Measurements from ENCODE around the gene ENGASE.

Gene ENGASE

DNA sequence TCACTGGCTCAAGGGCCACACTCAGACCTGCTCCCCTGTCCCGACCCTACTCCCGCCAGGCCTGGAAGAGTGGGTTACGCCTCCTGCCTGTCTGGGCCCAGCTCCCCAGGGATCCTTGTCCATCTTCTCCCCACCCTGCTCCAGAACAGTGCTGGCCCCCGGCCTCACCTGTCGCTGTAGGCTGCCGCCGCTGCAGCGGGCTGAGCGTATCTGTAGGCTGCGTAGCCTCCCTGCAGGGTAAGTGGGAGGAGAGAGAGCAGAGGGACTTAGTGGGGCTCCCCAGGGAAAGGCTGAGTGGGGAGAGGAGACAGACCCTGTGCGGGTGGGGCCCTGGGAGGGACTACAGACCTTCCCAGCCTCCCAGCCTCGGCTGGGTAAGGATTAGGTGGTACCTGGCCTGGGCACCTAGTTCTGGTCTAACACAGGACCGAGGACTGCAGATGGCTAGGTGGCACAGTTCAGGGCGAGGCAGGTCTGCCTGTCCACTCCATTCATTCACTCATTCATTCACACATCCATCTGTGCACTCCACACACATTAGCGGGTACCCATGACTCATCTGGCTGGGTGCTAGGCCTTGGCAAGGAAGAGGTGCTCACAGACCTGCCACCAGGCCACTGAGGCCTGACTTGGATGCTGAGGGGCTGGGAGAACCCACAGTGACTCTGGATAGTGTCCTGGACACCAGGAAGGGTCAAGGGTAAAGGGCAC is 20.9 kb downstream of the ENGASE start:
- no peak for DNase-seq

DNA sequence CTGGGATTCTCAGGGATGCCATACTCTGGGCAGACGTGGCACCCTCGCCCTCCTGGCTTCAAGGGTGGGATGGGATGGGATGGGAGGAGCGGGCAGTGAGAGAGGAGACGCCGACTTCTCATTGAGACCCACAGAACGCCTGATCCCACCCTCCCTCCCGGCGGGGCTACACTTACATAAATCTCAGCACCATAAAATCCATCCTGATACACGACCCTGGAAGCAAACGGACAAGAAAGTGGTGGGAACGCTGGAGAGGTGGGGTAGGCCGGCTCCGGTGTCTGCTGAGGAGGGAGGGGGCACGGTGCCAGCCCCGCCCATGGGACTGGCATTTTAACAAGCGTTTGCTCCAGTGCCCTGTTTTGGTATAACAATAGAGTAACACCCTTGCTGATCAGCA is 21.9 kb downstream of the ENGASE start:
- no peak for DNase-seq

DNA sequence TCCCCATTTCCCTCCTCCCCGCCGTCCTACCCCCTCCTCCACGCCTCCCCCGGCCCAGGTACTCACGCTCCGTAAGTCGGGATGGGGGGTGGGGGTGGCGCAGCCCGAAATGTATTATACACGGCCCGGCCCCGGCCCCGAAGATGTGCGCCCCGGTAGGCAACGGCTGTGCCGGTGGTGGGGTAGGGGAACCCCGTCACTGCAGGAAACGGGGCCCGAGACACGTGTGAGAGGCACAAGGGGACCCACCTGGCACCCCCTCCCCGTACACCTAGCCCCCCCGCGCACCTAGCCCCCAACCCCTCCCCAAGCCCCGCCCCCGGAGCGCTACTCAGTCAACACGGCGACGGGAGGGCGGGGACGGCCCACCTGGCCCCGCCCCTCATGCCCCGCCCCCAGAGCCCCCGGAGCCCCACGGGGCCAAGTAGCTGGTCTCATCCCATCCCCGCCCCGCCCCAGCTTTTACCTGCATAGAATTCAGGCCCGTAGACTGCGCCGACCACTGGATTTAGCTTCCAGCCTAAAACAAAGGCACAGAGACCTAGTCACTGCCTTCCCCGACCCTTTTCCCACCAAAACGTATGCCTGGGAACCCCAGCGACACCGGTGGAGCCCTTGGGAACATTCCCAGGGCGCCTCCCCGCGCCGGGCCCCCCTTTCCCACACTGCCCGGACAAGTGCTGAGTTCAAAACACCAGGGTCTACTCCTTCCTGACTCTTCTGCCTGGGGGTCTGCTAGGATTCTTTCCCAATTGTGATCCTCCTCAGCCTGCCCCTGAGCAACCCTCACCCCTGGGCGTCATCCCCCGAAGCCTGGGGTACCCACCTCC is 22.8 kb downstream of the ENGASE start:
- DNase-seq, result no peak

DNA sequence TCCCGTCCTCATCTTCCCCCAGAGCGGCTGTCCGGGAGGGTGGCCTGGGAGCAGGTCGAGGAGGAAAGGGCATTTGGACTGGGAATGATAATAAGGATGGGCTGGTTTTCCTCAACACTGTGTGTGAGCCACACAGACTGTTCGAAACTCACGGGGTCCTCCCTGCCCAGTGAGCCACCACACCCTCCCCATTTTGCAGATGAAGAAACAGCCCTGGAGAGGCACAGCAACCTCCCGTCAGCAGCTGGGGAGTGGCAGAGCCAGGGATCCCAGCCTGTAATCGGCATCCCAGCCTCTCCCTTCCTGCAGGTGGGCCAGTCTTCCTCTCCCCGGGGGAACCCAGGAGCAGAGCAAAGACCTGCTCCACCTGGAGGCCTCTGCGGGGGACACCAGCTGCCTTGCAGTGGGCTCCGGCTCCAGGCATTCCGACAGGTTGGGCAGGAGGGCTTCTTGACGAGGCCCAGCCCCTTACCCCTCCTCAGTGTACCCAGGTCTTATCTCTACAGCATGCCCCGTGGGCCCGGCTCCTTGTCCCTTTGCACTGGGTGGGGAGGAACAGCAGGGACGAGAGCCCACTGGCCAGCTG is 23.8 kb downstream of the ENGASE start:
- no peak for DNase-seq

DNA sequence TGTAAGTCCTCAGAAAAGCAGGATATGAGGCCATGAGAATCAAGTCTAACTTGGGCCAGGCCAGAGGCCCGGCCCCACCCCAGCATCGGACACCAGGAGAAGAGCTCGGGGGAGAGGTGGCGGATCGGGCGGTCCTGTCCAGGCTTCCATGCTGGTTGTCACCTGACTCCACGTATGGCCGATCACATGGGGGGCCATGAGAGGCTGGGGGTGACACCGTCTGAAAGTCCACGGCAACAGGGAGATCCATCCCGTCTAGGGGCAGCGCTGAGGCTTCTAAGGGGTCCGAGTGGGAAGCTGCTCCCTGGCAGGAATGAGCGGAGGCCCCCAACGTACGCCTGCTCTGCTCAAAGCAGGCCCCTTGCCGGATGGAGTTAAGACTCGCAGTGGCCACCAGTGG is 25.8 kb downstream of the ENGASE start:
- no peak for DNase-seq

DNA sequence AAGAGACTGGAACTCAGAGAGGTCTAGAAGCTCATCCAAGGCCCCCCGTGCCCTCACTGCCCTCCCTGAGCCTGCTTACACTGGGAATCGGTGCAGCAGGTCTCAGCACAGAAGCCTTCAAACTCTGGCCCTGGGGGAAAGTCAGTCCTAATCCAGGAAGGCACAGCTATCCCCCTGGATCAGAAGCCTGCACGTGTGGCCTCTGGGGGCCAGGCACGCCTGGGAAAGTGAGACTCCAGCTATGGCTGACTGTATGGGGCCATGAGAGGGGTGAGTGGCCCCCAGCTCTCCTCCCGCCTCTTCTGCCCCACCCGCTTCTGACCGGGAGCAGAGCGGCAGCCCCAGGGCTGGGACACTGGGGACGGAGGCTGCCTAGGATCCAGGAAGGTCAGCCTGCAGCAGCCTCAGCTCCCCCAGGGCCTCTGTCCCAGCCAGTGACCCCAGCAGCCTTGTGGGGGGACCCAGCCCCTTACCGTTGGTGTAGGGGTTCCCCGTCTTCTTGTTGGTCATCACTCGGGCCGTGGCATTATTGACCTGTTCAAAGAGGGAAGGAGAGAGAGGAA is 26.6 kb downstream of the ENGASE start:
- no peak for DNase-seq

DNA sequence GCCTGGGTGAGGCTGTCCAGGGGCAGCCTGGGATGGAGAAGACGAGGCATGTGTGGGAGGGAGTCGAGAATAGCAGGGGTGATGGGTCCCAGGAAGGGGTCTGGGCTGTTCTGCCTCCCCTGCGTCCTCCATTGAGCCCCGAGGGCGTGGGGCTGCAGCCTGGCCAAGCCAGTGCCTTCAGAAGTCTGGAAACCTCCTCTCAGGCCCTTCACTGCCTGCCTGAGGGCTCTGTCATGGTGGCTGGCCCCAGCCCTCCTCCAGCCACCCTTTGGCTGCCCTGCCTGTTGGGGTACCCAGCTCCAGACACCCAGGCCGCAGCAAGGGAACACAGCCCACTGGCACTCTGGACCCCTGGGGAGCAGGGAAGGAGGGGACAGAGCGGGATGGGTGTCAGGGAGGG is 27.6 kb downstream of the ENGASE start:
- no peak for DNase-seq

DNA sequence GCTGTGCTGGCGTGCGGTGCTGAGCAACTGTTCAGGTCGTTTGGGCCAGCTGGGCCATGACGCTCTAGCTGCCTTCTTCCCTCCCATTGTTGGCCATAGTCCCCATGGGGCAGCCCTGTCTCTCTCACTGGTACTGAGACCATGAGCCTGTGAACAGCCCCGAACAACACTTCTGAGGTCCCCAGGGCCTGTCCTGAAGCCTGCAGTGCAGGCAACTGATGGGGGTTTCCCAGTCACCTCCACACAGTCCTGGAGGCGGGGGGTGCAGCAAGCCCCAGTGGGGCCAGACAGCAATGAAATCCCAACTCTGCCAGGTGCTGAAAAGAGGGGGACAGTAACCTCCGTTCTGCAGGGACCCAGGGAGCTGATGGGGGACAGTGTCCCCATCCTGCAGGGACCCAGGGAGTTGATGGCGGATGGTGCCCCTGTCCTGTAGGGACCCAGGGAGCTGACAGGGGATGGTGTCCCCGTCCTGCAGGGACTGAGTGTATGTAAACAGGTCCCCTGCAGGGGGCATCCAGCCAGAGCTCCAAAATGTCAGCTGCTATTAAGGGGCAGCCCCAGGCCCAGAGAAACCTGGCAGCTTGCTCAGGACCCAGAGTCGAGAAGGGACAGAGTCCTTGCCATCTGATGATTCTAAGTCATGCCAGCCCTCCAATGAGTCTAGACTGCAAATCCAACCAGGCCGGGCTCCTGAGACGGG is 30.4 kb downstream of the ENGASE start:
- no peak for DNase-seq

DNA sequence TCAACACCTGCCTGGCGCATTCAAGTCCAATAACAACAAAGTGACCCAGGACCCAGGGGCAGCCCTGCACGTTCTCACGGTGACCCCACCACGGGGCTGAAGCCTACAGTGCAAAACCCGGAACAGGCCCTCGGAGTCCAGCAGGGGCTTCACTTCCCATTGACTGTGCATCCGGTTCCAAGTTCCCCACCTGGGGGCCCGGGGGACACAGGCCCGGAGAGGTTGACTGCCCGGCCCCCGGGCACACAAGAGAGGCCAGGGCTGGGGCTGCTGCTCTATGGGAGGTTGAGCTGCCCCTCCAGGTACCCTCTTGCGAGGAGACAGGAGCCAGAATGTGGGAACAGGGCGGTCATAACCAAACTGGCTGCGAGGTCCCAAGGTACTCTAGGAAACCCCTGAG is 31.3 kb downstream of the ENGASE start:
- DNase-seq, result no peak

DNA sequence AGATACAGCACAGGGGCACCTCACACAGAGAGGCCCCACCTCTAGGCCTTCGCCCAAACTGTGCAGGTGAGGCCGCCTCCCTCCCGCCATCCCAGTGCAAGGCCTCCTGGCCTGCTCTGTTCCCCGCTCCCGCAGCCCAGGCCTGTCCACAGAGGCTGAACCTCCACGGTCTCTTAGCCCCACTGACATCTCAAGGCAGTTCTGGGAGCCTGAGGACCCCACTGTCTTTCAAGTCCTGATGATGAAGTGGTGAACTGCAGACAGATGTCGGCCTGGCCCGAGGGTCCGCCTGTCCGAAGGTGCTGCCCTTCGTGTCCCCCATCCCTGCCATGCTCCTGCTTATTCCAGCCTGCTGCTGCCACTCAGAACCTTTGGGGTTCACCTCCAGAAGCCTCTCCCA is 32.3 kb downstream of the ENGASE start:
- DNase-seq, result no peak

DNA sequence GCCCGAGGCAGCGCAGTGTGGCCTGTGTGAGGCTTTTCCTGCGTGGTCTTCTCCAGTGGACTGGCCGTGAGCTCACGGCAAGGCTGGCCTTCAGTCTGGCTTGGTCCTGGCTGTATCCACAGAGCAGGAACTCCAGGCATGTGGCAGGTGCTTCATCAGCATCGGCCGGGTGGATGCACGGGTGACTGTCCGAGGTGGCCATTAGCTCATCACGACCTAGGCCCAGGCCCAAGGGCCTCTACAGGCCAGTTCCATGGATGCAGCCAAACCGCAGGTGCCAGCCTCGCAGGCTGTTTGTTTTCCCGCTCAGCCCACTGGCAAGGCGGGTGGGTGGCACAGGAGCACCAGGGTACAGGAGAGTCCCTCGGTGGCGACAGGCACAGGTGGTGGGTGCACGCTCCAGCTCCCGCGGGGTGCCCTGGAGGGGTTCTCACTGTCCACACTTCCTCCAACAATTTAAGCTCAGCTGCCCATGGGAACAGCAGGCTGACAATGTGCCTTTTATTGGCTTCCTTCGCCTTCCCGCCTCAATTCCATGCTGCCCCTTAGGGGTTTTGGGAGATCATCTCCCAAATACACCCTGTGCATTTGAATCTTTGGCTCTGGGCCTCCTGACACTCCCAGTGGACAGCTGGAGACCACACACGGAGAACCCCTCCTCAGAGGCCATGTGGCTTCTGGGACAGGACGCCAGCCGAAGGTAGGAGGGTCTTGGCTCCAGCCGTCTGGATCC is 33.0 kb downstream of the ENGASE start:
- DNase-seq, result no peak

DNA sequence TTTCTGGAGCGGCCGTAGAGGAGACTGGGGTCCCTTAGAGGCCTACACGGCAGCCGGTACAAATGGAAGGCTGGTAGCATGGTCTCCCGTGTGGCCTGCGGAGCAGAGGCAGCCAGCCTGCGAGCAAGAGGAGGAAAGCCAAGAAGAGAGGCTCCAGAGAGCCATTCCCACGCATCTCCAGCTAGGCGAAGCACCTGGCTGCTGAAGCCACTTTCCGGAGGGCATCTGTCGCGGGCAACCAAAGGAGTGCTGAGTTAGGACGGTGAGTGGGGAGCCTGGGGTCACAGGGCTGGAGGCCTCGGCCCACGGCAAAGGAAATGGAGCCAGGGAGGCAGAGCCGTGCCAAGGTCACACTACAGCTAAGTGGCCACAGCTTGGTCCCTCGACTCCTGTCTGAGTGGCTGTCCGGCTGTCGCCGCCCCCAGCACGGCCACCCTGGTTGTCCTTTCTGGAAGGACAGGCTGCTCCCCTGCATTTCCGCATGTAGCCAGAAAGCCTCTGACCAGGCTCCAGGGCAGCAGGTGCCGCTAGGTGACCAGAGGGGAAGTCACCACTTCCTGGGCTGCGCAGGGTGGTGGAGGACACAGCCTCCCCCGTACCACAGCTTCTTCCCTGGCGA is 33.7 kb downstream of the ENGASE start:
- no peak for DNase-seq

DNA sequence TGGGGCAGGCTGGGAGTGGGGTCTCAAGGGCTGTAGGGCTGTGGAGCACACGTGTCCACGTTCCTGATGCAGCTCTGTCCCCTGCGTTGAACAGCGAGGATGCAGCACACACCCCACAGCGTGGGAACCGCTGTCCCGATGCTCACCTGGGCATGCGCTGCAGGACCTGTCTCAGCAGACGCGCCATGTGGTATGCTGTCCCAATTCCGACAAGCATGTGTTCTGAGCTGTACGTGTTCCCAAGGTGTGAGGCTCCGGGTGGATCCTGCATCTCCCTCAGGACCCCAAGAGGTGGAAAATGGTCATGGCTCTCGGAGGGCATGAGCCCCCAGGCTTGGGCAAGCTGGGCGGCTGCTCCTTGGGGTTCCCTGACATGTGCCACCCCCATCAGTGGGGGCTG is 34.2 kb downstream of the ENGASE start:
- DNase-seq, result no peak

DNA sequence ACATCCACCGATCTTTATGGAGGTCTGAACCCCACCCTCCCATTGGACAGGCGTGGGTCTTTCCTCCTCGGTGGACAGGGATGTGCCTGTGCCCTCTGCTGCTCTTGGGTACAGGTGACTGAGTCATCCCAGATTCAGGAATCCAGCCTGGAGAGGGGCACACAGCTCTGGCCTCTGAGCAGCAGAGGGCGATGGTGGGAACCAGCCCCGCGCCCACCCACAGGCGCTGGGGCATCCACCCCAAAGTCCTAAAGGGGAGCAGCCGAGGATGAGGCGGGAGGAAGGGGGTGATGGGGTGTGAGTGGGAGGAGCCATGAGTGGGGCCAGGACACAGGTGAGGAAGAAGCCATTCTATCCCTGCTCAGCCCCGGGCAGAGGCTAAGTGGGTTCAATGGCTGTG is 35.0 kb downstream of the ENGASE start:
- DNase-seq, result no peak

DNA sequence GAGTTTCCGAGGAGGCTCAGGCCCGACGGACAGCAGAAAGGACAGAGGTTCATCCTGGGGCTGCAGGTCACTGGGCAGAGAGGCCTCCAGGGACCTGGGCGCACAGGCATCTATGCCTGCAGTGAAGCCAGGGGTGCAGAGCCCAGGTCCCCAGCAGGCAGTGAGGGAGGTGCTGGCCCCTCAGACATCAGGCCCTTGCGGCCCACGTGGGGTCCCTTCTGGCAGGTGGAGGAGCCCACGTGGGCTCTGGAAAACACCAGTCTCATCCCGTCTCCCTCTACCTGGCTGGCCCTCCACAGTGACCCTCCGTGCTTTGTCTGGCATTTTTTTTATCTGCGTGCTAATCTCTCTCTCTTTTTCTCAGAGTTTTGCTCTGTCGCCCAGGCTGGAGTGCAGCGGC is 36.5 kb downstream of the ENGASE start:
- no peak for DNase-seq

DNA sequence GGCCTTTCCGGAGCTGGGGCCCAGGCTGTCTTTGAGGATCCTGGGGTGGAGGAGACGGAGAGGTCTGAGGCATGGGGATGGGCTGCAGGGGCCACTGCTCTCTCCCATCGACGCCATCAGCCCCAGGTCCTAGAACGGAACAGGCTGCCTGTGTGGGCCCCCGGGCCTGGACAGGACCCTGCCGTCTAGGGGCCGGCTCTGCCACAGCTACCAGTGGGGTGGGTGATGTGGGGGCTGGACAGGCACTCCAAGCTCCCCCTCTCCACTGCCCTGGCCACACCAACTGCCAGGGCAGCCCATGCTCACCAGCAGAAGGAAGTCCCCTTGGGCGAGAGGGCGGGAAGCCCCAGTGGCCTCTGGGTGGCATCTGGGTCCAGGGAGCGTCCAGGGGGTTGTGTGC is 37.8 kb downstream of the ENGASE start:
- DNase-seq, result no peak

DNA sequence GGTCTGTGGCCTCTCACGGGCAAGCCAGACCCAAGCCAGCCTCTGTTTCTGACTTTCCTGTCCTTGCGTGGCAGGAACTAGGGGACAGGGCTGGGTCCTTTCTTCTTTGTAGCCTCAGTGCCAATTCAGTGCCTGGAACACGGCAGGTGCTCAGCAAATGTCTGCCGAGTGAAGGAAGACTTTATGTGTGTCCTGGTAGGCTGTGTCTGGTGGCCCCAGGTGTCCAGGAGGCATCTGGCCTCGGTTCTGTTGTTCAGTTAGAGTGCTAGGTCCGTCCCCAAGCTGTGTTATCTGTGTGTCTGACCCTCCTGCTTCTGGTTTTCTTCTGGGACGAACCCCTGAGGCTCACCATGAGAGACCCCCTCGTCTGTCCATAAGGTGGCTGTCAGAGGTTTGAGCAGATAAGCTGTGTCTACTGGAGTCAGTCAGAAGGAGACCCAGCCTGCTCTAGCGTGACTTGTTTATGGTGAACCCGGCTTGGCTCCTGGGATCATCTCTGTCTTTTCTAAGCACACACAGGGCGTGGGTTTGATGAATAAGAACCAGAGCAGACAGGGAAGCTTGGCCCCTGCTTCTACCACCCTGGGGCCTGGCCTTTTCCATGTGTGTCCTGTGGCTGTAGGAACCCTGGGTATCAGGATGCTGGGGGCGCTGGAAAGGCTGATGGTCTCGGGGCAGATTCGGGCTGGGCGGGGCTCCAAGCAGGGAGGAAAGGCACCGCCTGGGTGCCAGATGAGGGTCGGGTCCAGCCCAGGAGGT is 39.3 kb downstream of the ENGASE start:
- no peak for DNase-seq

DNA sequence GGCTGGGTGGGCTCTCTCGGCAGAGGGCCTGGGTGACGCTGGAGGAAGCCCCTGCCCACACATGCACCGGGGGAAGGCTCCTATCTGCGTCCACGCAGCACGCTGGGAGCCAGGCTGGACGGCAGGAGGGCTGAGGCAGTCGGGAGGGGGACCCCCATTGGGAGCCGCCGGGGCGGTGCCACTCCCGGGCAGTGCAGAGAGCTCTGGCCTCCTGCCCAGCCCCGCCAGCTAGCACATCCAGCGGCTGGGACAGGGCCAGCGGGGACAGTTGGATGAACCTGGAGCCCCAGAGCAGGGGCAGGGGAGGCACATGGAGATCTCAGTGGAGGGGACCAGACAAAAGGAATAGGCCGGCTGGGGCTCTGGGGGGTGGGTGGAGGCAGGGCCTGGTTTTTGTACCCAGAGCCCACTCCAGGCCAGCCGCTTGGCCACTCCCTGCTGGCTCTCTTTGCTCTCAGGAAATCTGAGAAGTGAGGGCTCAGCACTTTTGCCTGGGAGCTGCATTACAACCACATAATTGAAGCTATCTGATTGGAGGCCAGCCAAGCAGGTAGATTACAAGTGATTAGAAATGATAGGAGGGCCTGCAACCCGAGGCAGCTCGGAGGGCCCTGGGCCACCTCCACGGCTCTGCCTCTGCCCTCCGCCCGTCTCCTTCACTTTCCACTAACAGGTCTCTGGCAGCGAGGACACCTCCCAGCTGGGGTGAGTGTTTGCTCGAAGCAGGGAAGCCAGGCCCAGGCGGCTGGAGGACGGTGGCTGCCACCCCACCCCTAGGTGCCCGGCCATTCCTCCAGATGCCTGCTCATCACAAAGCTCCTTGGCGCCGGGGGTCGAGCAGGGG is 40.1 kb downstream of the ENGASE start:
- DNase-seq, result peak; percentile 46

DNA sequence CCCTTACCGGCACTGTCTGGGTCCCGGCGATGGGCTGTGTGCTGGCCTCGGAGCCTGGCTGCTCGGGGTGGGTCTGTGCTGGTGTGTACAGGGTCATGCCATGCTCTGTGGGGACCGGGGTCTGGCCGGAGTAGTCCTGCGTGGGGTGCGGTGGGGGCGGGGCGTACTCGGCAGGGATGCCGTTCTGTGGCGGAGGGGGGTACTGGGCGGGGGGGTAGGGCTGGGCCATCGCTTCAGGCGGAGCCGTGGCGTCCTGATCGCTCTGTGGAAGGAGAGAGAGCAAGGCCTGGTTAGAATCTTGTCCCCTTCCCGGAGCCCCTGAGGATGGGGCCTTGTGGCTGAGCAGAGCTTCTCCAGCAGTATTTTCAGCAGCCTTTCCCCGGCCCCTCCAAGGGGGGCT is 40.9 kb downstream of the ENGASE start:
- DNase-seq, result no peak

Measured in retina (tissue), 1 donor.